Right renal pelvis (tissue), 4 donors: Measurements from ENCODE around the gene MTHFD2. TPM values are rescaled to one million over a fixed set of nuclear protein-coding genes. Genes with fewer than 3 reads are reported as not detected.
A peak's percentile ranks its signal among the peaks of the same experiment; 100 is the strongest.
"Not testable (repeated sequence)": the region's sequence is repeated elsewhere in the genome, so short reads cannot be mapped to it uniquely, and the experiment has no call there.

Experiments used
- DNase-seq, 4 donors: peaks; one replicate each; pipeline ENCODE4 v3.0.0-alpha.2; 2013; ENCODE audit warnings: low read depth in 4 of 4, low spot score in 3 of 4, missing footprints in 1 of 4
- polyA plus RNA-seq, 4 donors: library from polyadenylated mRNA; unstranded; fragments of 120-200 nt; gene quantifications; one replicate each; pipeline ENCODE4 v1.2.1, GENCODE V29; 2013; ENCODE audit not compliant: insufficient read length in 4 of 4

The MTHFD2 gene
- polyA plus RNA-seq, result 10 to 100 TPM; 26.9 to 31.4 (median 27.7) TPM

GRCh38 chr2:74198461-74199274, at the start of gene MTHFD2:
TSS of gene MTHFD2 (plus strand) at chr2:74198615. CDS start at chr2:74198642, 27 bp downstream.
- peak; percentile 71 to 81 (median 78) for DNase-seq

- DNase-seq, result no peak
Measured at GRCh38 chr2:74149247-74149525, 49.2 kb upstream of the MTHFD2 start.

GRCh38 chr2:74149570-74150319, 48.7 kb upstream of the MTHFD2 start:
- no peak for DNase-seq

GRCh38 chr2:74152954-74153353, 45.5 kb upstream of the MTHFD2 start:
- DNase-seq, result no peak

GRCh38 chr2:74155830-74156229, 42.6 kb upstream of the MTHFD2 start:
- DNase-seq, result no peak

GRCh38 chr2:74162951-74163350, 35.5 kb upstream of the MTHFD2 start:
- DNase-seq, result no peak

GRCh38 chr2:74164761-74165160, 33.7 kb upstream of the MTHFD2 start:
- DNase-seq, result no peak

GRCh38 chr2:74168739-74169138, 29.7 kb upstream of the MTHFD2 start:
- no peak for DNase-seq

- no peak for DNase-seq
Measured at GRCh38 chr2:74174909-74175308, 23.5 kb upstream of the MTHFD2 start.

GRCh38 chr2:74177696-74178095, 20.7 kb upstream of the MTHFD2 start:
- DNase-seq, result no peak

GRCh38 chr2:74178211-74179062, 20.0 kb upstream of the MTHFD2 start, which contains the start of gene MOB1A:
TSS of gene MOB1A (minus strand) at chr2:74178879. CDS start at chr2:74178674, 205 bp downstream.
- DNase-seq, result peak; percentile 97 to 98 (median 98)

- no peak for DNase-seq
Measured at GRCh38 chr2:74179063-74179865, 19.2 kb upstream of the MTHFD2 start.

GRCh38 chr2:74181739-74182138, 16.7 kb upstream of the MTHFD2 start:
- no peak for DNase-seq

GRCh38 chr2:74183878-74184277, 14.5 kb upstream of the MTHFD2 start:
- no peak for DNase-seq

GRCh38 chr2:74186038-74186437, 12.4 kb upstream of the MTHFD2 start:
- DNase-seq, result no peak

GRCh38 chr2:74186706-74187105, 11.7 kb upstream of the MTHFD2 start:
- DNase-seq, result not testable (repeated sequence)

GRCh38 chr2:74188018-74188601, 10.3 kb upstream of the MTHFD2 start:
- DNase-seq, result no peak

- no peak for DNase-seq
Measured at GRCh38 chr2:74188696-74189095, 9.7 kb upstream of the MTHFD2 start.

GRCh38 chr2:74191596-74192380, 6.6 kb upstream of the MTHFD2 start:
- no peak for DNase-seq
